NCI-H1105 (cell line): ENCODE data around the gene ACAP2.
"Not testable (repeated sequence)": the region's sequence is repeated elsewhere in the genome, so short reads cannot be mapped to it uniquely, and the experiment has no call there.

Experiments
- DNase-seq: peaks from one replicate; lab custom pipeline; 2025; lab: John Stamatoyannopoulos, UW

Gene ACAP2

DNA sequence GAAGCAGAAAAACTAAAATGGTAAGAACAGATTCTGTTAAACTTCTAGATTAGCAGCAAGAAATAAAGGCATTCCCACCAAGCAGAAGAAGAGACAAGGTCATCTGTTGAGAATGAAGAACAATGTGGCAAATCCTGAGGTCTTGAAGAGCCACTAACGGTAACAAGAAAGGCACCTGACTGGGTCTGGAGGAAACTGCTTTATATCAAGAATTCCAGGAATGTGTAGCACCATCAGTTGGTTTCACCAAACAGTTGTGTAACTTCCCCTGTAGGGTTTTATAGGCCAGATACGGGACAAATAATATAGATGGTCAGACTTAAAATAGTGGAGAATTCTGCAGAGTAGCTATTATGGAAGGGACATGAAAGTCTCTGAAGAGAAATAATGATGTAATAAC is 57.3 kb downstream of the ACAP2 start:
- DNase-seq = no peak

DNA sequence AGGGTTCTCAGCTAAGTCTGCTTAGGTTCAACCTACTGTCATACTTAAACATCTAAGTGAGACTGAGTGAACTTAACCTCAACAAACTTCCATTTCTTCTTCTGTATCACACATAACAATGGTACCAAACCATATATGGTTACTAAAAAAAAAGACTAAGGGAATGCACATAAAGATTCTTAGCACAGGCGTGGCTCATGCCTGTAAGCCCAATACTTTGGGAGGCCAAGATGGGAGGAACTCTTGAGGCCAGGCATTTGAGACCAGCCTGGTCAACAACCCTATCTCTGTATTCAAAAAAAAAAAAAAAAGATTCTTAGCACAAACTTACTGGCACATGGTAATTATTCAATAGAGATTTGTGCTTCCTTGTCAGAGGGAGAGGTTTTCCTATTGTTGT is 57.9 kb downstream of the ACAP2 start:
- no peak for DNase-seq

DNA sequence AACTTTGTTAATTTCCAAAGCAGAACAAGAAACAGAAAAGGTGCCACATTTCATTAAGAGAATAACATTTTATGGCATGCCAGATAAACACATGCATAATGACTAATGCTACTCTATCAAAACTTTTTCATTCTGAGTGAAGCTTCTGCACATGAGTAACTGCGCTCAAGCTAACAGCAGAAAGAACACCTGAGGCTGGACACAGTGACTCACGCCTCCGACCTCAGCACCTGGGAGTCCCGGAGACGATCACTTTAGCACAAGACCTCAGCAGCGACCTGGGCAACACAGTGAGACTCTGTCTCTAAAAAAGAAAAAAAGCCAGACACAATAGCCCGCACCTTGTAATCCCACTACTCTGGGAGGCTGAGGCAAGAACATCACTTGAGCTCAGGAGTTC is 70.6 kb downstream of the ACAP2 start:
- DNase-seq = no peak

DNA sequence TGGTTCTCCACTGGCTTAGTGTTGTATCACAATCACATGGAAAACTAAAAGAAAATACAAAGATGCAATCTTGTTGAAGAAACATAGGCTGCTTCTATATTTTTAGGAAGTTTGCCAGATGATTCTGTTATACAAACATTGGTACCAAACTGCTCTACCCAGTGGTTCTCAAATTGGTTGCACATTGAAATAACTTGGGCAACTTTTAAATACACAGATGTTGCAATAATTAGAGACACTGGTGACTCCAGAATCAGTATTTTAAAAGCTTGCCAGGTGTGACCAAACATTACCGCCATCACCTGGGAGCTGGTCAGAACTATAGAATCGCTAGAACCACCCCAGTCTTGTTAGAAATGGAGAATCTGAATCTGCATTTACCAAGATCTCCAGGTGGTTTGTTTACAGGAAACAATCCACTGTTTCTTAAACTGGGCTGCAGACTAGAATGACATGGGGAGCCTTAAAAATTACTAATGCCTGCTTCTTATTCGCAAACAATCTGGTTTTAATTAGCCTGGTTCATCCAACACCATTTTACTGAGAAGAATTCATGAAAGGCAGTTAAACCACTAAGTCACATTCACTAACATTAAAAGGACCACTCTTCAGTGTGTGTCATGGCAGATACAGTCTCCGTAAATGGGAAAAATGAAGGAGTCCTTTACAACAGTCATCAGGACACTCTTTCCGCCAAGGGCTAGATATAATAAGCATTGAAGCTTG is 76.5 kb downstream of the ACAP2 start:
- no peak for DNase-seq

DNA sequence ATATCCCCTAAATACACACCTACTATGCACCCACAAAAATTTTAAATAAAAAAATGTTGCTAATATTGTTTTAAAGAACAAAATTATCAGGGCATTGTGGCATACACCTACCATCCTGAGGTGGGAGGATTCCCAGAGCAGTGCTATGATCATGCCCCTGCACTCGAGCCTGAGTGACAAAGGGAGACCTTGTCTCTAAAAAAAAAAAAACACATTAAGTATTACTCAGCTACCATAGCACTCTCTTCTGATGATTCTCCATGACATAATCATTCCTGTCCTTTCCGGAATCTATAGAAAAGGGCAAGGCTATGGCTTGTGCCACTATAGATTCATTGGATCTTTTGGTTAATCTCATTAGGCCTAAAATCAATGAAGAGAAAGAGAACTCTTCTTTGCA is 77.4 kb downstream of the ACAP2 start:
- no peak for DNase-seq

DNA sequence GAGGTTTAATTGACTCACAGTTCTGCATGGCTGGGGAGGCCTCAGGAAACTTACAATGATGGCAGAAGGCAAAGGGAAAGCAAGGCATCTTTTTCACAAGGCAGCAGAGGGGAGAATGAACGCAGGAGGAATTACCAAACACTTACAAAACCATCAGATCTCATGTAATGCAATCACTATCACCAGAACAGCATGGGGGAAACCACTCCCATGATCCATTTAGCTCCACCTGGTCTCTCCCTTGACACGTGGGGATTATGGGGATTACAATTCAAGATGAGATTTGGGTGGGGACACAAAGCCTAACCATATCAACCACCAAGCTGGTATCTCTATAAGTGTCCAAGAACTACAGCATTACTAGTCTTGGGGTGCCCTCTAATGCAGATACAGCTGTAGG is 85.0 kb downstream of the ACAP2 start:
- DNase-seq = not testable (repeated sequence)

DNA sequence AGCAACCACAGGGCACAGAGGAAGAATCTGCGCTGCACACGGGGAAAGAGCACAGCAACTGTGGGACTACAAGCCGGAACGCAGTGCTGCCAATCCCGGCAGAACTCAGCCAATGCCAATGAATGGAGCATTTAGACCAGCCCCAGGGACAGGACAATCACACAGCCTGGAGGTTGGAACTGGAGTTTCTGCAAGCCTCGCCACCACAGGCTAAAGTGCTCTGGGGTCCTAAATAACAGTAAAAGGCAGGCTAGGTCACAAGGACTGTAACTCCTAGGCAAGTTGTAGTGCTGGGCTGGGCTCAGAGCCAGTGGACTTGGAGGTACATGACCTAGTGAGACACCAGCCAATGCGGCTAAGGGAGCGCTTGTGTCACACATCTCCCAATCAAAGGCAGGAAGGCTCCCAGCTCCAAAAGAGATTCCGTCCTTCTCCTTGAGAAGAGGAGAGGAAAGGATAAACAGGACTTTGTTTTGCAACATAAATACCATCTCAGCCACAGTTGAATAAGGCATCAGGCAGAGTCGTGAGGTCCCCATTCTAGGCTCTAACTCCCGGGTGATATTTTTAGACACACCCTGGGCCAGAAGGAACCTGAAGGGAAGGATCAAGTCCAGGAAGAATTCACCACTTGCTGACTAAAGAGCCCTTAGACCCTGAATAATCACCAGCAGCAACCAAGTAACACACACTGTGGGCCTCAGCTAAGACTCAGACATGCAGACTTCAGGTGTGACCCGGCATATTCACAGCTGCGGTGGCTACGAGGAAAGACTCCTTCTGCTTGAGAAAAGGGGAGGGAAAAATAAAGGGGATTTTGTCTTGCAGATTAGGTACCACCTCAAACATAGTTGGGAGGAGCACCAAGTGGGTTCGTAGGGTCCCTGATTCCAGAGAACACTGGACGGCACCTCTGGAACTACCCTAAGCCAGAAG is 86.4 kb downstream of the ACAP2 start:
- no peak for DNase-seq

DNA sequence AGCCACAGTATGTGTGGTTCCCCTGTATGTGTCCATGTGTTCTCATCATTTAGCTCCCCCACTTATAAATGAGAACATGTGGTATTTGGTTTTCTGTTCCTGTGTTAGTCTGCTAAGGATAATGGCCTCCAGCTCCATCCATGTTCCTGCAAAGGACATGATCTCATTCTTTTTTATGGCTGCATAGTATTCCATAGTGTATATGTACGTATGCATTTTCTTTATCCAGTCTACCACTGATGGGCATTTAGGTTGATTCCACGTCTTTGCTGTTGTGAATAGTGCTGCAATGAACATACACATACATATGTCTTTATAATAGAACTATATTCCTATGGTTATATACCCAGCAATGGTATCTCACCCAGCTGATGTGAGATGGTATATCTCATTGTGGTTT is 88.8 kb downstream of the ACAP2 start:
- DNase-seq = not testable (repeated sequence)

DNA sequence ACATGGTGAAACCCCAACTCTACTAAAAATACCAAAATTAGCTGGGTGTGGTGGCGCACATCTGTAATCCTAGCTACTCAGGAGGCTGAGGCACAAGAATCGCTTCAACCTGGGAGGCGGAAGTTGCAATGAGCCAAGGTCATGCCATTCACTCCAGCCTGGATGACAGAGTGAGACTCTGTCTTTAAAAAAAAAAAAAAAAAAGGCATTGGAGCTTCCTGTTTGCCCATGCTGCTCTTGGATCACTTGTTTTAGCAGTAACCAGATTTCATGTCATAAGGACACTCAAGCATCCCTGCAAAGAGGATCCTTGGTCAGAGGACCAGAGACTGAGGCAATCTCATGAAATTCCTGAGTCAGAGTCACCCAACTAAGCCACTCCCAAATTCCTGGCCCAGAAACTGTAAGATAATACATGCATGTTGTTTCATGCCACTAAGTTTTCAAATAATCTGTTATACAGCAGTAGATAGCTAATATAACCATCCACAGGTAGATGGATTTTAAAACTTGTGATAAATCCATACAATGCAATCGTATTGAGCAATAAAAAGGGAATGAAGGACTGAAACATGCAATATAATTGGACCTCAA is 89.8 kb downstream of the ACAP2 start:
- no peak for DNase-seq

DNA sequence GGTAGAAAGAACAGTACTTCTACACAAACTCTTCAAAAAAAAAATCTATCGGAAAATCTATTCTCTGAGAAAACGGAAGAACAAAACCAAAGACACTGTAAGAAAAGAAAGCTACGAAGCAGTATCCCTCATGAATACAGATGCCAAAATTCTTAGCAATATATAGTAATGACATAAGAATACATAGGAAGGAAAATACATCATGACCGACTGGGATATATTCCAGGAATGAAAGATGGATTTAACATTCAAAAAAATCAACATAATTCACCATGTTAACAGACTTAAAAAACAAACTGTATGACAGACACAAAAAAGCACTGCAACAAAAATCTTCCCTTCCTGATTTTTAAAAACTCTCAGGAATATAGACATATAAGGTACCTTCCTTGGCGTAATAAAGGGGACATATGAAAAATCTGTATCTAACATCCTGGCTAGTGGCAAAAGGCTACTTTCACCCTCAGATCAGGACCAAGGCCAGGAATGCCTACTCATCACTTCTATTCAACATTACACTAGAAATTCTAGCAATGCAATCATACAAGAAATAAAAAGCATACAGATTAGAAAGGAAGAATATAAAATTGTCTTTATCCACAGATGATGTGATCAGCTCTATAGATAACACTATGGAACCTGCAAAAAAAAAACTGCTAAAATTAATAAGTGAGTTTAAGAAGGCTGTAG is 94.2 kb downstream of the ACAP2 start:
- DNase-seq = no peak

DNA sequence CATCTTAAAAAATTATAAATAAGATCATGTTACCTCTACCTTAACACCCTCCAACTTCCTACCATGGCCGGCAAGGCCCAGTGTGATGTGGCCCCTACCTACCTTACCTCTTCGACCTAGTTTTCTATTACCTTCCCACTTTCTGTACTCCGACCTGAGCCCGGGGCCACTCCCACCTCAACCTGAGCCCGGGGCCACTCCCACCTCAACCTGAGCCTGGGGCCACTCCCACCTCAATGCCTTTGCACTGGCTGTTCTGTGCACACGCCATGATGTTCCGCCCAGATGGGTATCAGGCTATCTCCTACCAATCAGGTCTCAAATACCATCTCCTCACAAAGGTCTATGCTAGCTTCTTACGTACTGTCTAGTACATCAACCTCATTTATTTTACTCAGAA is 105.1 kb downstream of the ACAP2 start:
- no peak for DNase-seq

DNA sequence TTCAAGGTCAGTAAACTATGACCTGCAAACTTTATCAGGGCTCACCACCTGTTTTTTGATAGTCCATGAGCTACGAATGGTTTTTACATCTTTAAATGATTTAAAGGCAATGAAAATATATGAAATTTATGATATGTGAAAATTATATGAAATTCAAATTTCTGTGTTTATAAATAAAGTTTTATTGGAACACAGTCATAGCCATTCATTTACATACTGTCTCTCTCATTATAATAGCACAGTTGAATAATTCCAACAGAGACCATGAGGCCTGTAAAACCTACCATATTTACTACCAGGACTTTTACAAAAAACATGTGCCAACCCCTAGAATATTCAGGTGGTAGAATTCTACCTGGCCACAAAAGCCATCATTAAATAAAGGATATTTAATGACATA is 107.9 kb downstream of the ACAP2 start:
- DNase-seq = no peak

DNA sequence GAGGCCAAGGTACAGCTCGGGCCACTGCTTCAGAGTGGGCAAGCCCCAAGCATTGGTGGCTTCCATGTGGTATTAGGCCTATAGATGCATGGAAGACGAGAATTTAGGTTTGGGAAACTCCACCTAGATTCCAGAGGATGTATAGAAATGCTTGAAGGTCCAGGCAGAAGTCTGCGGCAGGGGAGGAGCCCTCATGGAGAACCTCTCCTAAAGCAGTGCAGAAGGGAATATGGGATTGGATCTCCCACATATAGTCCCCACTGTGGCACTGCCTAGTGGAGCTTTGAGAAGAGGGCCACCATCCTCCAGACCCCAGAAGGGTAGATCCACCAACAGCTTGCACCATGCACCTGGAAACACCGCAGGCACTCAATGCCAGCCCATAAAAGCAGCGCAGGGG is 123.8 kb downstream of the ACAP2 start:
- no peak for DNase-seq

DNA sequence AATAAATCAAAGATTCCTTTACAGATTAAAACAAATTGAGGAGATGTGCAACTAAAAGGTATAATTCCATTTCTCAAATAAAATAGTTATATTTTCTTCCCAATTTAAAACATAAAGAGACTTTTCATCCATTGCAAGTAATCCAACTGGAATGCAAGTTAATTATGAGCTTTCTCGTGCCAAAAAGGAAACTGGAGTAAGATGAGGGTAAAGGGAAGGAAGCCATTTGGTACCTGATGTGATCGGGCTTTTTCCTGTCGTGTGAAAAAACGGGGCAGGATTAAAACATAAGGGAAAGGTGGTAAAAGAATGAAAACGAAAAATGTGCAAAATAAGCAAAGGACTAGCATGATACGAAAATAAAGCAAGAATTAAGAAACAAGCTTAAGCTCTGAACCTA is 130.1 kb downstream of the ACAP2 start:
- no peak for DNase-seq

DNA sequence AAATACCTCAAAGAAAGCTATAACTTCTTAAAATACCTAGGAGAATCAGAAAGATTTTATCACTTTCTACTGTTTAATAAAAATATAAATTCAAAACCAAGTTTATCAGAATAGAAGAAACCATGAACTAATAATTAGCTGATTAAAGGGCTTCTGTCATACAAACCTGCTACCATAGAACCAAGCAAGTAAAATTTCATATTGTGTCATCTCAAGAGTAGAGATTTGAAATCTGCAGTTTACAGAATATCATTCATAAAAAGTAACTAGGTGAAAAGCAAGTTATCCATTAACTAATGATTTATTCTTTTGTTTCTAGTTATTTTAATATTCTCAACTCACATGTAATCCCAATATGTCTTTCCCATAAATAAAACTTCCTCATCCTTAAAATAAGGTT is 135.1 kb downstream of the ACAP2 start:
- DNase-seq = no peak

DNA sequence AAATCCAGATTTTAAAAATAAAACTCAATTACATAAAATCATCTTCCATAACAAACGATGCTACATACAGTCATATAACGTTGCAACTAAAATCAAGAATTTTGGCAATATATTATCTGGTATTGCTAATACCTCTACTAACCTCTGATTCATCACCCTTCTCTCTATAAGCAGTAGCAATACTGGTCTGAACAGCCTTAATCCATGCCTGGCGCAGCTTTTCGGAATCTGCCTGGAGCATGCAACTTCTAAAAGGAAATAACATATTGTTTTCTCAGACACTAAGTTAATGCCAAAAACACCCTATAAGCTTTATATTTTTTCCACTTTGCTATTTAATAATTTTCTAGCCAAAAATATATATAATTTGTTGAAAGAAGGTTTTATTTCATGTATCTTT is 136.5 kb downstream of the ACAP2 start:
- no peak for DNase-seq

DNA sequence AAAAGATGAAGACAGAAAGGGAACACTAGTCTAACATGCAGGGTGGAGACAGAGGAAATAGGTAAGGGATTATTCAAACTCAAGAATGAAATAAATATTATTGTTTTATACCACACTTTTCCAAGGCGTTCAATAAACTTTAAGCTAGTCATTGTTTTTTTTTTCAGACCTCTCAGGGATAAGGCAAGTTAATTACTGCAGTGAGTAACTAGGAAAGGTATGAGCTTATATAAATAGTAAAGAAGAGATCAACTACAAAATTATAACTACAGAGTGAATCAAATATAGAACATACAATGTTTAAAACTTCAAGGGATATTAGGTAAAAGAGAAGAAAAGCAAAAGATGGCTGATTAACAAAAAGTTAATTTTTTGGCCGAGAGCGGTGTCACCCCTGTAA is 140.4 kb downstream of the ACAP2 start:
- DNase-seq = no peak

DNA sequence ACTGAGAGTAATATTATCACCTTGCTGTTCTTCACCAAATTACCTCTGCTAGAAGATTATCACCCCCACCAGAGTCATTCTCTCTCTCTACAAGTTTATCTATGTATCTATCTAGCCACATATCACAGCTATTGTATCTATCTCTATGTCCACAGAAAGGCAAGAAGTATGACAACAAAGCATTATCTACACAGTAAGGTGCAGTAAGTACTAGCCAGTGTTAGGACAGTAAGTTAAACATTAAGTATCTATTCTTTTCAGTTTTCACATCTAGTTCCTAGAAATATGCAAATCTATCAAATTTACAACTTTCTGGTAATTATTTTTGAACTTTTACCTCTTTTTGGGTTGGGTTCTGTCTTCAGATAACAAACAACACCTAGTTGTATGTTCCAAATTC is 145.4 kb downstream of the ACAP2 start:
- DNase-seq = no peak

DNA sequence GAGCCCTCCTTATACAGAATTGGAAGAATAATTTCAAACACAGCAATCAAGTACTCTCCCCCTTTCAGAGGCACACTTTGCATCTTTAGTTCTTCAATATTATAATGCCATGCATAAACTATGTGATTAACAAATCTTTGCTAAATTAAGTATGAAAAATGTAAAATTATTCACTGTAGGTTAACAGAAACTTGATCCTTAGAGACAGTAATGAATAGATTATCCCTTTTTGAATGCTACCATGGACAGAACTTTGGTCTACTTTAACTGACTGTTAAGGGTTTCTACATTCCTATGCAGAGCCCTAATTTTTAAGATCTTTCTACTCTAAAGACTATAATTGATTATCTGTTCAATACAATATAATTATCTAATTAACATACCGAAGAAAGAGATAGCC is 146.2 kb downstream of the ACAP2 start:
- no peak for DNase-seq

DNA sequence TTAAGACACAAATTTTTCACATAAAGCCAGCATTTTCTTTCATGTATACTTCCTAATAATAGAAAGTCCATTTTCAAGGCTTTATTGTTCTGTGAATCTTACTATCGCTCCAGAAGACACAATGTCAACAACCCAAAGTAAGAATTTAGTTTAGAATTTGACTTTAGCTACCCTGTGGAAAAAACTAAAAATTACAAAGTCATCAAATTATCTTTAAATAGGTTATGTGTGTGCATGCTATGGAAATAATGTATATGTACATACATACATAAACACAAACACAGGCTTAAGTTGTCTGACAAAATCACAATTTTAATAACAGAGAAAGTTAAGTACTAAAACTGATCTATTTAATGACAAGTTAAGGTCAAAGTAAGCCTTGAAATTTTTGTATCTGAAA is 151.7 kb downstream of the ACAP2 start:
- DNase-seq = no peak

DNA sequence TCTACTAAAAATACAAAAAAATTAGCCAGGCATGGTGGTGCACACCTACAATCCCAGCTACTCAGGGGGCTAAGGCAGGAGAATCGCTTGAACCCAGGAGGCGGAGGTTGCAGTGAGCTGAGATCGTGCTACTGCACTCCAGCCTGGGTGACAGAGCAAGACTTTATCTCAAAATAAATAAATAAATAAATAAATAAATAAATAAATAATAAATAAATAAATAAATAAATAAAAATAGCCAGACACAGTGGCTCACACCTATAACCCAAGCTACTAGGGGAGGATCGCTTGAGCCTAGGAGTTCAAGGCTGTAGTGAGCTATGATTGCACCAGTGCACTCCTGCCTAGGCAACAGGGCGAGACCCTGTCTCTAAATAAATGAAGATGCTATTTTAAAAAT is 152.2 kb downstream of the ACAP2 start:
- DNase-seq = not testable (repeated sequence)

DNA sequence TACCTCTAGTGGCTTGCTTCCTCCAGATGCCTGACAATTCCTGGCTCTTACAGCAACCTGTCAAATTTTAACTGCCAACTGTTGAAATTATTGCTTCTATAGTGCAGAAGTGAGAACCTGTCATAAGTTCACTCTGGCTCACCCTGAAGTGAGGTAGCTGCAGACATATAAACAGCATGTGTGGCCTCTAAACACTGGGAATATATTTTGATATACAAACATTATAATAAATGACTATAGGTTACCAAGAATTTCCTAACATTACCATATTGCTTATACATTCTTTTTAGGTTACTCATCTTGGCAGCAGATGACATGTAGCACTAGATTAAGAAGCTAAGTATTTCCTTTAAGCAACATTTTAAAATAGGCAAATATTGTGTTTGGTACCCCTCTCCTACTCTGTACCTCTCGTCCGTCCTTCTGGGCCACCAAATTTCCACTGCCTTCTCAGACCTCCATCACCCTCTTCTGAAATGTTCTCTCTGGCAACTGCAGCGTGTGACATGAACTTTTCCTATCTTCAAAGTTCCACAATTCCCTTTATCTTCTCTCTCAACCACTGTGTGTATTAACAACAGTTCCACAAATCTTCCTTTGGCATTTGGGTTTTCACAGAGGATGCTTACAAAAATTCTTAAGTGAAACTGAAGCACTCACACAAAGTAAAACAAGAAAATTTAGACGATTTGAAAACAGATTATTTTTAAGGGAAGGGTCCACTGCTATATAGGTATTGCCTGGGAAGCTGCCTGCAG is 156.5 kb downstream of the ACAP2 start:
- no peak for DNase-seq
